Neural cell (in vitro differentiated cells): ENCODE results near the gene KRTAP10-1.

Experiments
- CTCF ChIP-seq: fragments of 450-650 bp; IDR thresholded peaks from 2 replicates; pipeline ENCODE4 v1.5.1; 2014; ENCODE audit warnings: antibody characterized with exemption, mild to moderate bottlenecking, moderate library complexity; ENCODE audit not compliant: poor library complexity, severe bottlenecking
- EP300 ChIP-seq: fragments of 450-650 bp; conservative IDR thresholded peaks from 2 replicates; pipeline ENCODE4 v1.6.1; 2014; ENCODE audit warnings: antibody characterized with exemption, mild to moderate bottlenecking, moderate library complexity; ENCODE audit not compliant: poor library complexity, severe bottlenecking
- EZH2 ChIP-seq: fragments of 200-600, 300-800 bp; shearing (Covaris generic), sonication (generic); IDR thresholded peaks from 2 replicates; pipeline ENCODE4 v1.6.1; 2014; ENCODE audit warnings: antibody characterized with exemption, low read length, borderline replicate concordance, mild to moderate bottlenecking; ENCODE audit not compliant: insufficient read depth, poor library complexity, severe bottlenecking
- POLR2AphosphoS5 ChIP-seq: IDR thresholded peaks from 2 replicates; pipeline ENCODE4 v1.6.1; 2012
- REST ChIP-seq: IDR thresholded peaks from 2 replicates; pipeline ENCODE4 v1.6.1; 2012; ENCODE audit warnings: borderline replicate concordance
- SMC3 ChIP-seq: fragments of 450-650 bp; conservative IDR thresholded peaks from 2 replicates; pipeline ENCODE4 v1.6.1; 2014; ENCODE audit warnings: antibody characterized with exemption, mild to moderate bottlenecking, moderate library complexity; ENCODE audit not compliant: poor library complexity

- TF ChIP-seq EZH2 (no peak), CTCF (no peak), REST (no peak), SMC3 (no peak), POLR2AphosphoS5 (no peak), EP300 (no peak)
These were observed 34.7 kb upstream of the KRTAP10-1 start for GRCh38 chr21:44574457-44575306.
